A673 (cell line): ENCODE data around the gene ADARB2. TPM values are rescaled to one million over a fixed set of nuclear protein-coding genes. Genes with fewer than 3 reads are reported as not detected.

Experiments used
- BruUV-seq: library from RNA; stranded (reverse); fragments of 400-500 nt; replicated peaks from 2 replicates; lab custom pipeline; 2021; lab: Mats Ljungman, UMichigan
- CTCF ChIA-PET: fragments of 300-600 bp; sonication (Branson Sonifier 250); formaldehyde crosslinking; loops from one replicate; lab custom pipeline; 2022; ENCODE audit warnings: antibody characterized with exemption; lab: Charles Lee
- POLR2A ChIA-PET: fragments of 300-600 bp; sonication (Branson Sonifier 250); formaldehyde crosslinking; loops from one replicate; lab custom pipeline; 2022; ENCODE audit warnings: antibody characterized with exemption; ENCODE audit not compliant: low non-redundant PET; lab: Charles Lee
- DNase-seq: peaks from one replicate; pipeline ENCODE4 v3.0.0-alpha.2; 2015; ENCODE audit warnings: low spot score
- H3K27ac ChIP-seq: fragments of 200-600 bp; sonication (generic); 2 replicates; pipeline ENCODE4 v1.5.1; 2016; ENCODE audit warnings: mixed run types, low read depth, mild to moderate bottlenecking, mixed read lengths, antibody characterized with exemption, low read length; ENCODE audit not compliant: poor library complexity, severe bottlenecking
- H3K27me3 ChIP-seq: fragments of 200-600 bp; sonication (generic); replicated peaks from 2 replicates; pipeline ENCODE4 v1.6.1; 2017; ENCODE audit warnings: mixed run types, low read depth, mild to moderate bottlenecking, mixed read lengths, antibody characterized with exemption, low read length; ENCODE audit not compliant: insufficient read depth, poor library complexity
- H3K36me3 ChIP-seq: fragments of 200-600 bp; sonication (generic); 2 replicates; pipeline ENCODE4 v1.6.1; 2016; ENCODE audit warnings: mixed run types, mild to moderate bottlenecking, mixed read lengths, antibody characterized with exemption, low read length; ENCODE audit not compliant: insufficient read depth, poor library complexity, severe bottlenecking
- H3K4me1 ChIP-seq: fragments of 200-600 bp; sonication (generic); 2 replicates; pipeline ENCODE4 v1.6.1; 2017; ENCODE audit warnings: mixed run types, mild to moderate bottlenecking, mixed read lengths, antibody characterized with exemption, low read length; ENCODE audit not compliant: insufficient read depth, poor library complexity, severe bottlenecking
- H3K4me3 ChIP-seq: fragments of 200-600 bp; sonication (generic); 2 replicates; pipeline ENCODE4 v1.5.1; 2016; ENCODE audit warnings: low read depth, mixed run types, mild to moderate bottlenecking, mixed read lengths, low read length; ENCODE audit not compliant: poor library complexity, severe bottlenecking
- H3K9me3 ChIP-seq: fragments of 200-600 bp; sonication (generic); 2 replicates; pipeline ENCODE4 v1.6.1; 2016; ENCODE audit warnings: mixed run types, low read depth, mild to moderate bottlenecking, mixed read lengths, antibody characterized with exemption, low read length; ENCODE audit not compliant: poor library complexity, severe bottlenecking
- EZH2 ChIP-seq: fragments of 200-600 bp; sonication (generic); IDR thresholded peaks from 2 replicates; pipeline ENCODE4 v1.6.1; 2017; ENCODE audit warnings: borderline replicate concordance, low read depth, mild to moderate bottlenecking, mixed read lengths, antibody characterized with exemption, low read length; ENCODE audit not compliant: poor library complexity, severe bottlenecking
- intact Hi-C: fragments of 100-400 bp; cut with micrococcal nuclease; formaldehyde crosslinking; loops from one replicate; pipeline ENCODE4 v1.10.0; 2022; ENCODE audit not compliant: unreplicated experiment
- total RNA-seq: library from RNA; stranded (reverse); gene quantifications from 2 replicates; pipeline ENCODE4 v1.2.3, GENCODE V29; 2021
- TF ChIP-seq, protein P1 (sequence below): fragments of 300-800, 200-600 bp; sonication (generic); conservative IDR thresholded peaks from 2 replicates; pipeline ENCODE4 v1.5.1; 2017; ENCODE audit warnings: low read depth, mild to moderate bottlenecking, antibody characterized with exemption, low read length, moderate library complexity, mixed read lengths

Gene ADARB2
- total RNA-seq, 1 experiment from 2014 or later = not detected

GRCh38 chr10:1266033-1266802 lies 471.1 kb downstream of the ADARB2 start:
- CTCF ChIA-PET = no interaction called here
- POLR2A ChIA-PET = no interaction called here

GRCh38 chr10:1264001-1264400 lies 473.3 kb downstream of the ADARB2 start:
- H3K9me3 ChIP-seq = no peaks in the 10 kb centered on the region
- POLR2A ChIA-PET = no interaction called here
- H3K27ac ChIP-seq = no peak overlapping the region
- no TSS peak for BruUV-seq
- CTCF ChIA-PET = no interaction called here
- intact Hi-C loops = no loop called here
- H3K4me1 ChIP-seq = no peaks in the 10 kb centered on the region
- DNase-seq = no peak
- peaks cover 35% of the 10 kb centered on the region for H3K27me3 ChIP-seq
- H3K36me3 ChIP-seq = no peaks in the 10 kb centered on the region
- no peak for TF ChIP-seq EZH2
- TF ChIP-seq, protein P1, sequence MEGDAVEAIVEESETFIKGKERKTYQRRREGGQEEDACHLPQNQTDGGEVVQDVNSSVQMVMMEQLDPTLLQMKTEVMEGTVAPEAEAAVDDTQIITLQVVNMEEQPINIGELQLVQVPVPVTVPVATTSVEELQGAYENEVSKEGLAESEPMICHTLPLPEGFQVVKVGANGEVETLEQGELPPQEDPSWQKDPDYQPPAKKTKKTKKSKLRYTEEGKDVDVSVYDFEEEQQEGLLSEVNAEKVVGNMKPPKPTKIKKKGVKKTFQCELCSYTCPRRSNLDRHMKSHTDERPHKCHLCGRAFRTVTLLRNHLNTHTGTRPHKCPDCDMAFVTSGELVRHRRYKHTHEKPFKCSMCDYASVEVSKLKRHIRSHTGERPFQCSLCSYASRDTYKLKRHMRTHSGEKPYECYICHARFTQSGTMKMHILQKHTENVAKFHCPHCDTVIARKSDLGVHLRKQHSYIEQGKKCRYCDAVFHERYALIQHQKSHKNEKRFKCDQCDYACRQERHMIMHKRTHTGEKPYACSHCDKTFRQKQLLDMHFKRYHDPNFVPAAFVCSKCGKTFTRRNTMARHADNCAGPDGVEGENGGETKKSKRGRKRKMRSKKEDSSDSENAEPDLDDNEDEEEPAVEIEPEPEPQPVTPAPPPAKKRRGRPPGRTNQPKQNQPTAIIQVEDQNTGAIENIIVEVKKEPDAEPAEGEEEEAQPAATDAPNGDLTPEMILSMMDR = no peak
- H3K4me3 ChIP-seq = no peak overlapping the region

More at GRCh38 chr10:1266033-1266802, 471.1 kb downstream of the ADARB2 start:
- Histone ChIP-seq H3K4me3 (no peak overlapping the region), H3K4me1 (no peaks in the 10 kb centered on the region), H3K27ac (no peak overlapping the region), H3K36me3 (no peaks in the 10 kb centered on the region), H3K27me3 (peaks cover 35% of the 10 kb centered on the region), H3K9me3 (no peaks in the 10 kb centered on the region)
- intact Hi-C loops = no loop called here
- BruUV-seq = no TSS peak
- no peak for DNase-seq
- TF ChIP-seq EZH2 = no peak
- TF ChIP-seq, protein P1 = no peak

GRCh38 chr10:1257274-1257673 lies 480.1 kb downstream of the ADARB2 start:
- H3K4me3 ChIP-seq = no peak overlapping the region
- no peaks in the 10 kb centered on the region for H3K4me1 ChIP-seq
- H3K27ac ChIP-seq = no peak overlapping the region
- BruUV-seq = no TSS peak
- POLR2A ChIA-PET = no interaction called here
- CTCF ChIA-PET = no interaction called here
- DNase-seq = no peak
- peaks cover 27% of the 10 kb centered on the region for H3K27me3 ChIP-seq
- H3K36me3 ChIP-seq = no peaks in the 10 kb centered on the region
- intact Hi-C loops = no loop called here
- TF ChIP-seq EZH2 = no peak
- TF ChIP-seq, protein P1 = no peak
- H3K9me3 ChIP-seq = no peaks in the 10 kb centered on the region
